HL-60 (cell line): ENCODE results near the gene KCNAB3.

ENCODE experiments used
- DNase-seq, 2 experiments: peaks; one replicate each; pipeline ENCODE4 v3.0.0-alpha.2; 2010 to 2020; ENCODE audit warnings: low read depth in 1 of 2, low spot score in 1 of 2
- H3K27ac ChIP-seq: fragments of 250-450 bp; sonication (Bioruptor Pico); replicated peaks from 2 replicates; pipeline ENCODE4 v1.5.1; 2020; ENCODE audit warnings: mild to moderate bottlenecking, moderate library complexity
- H3K27me3 ChIP-seq: fragments of 250-450 bp; sonication (Bioruptor Pico); 2 replicates; pipeline ENCODE4 v1.5.1; 2021; ENCODE audit warnings: mild to moderate bottlenecking, moderate library complexity; ENCODE audit not compliant: insufficient read depth, poor library complexity, severe bottlenecking
- H3K4me3 ChIP-seq: replicated peaks from 2 replicates; pipeline ENCODE4 v1.5.1; 2011; ENCODE audit warnings: mild to moderate bottlenecking, control low read depth, low read length; ENCODE audit not compliant: insufficient read depth
- GABPA ChIP-seq: IDR thresholded peaks from 2 replicates; pipeline ENCODE4 v1.6.1; 2012; ENCODE audit warnings: low read depth
- POLR2AphosphoS5 ChIP-seq: IDR thresholded peaks from 2 replicates; pipeline ENCODE4 v1.6.1; 2012; ENCODE audit warnings: low read depth
- SPI1 ChIP-seq: IDR thresholded peaks from 2 replicates; pipeline ENCODE4 v1.6.1; 2012; ENCODE audit warnings: low read depth, mild to moderate bottlenecking, borderline replicate concordance
- TF ChIP-seq, protein P1 (sequence below): IDR thresholded peaks from one replicate; pipeline ENCODE4 v1.5.1; 2011; ENCODE audit warnings: low read length, control low read depth, inconsistent platforms; ENCODE audit not compliant: insufficient read depth
- TF ChIP-seq, protein P2 (sequence below): IDR thresholded peaks from 2 replicates; pipeline ENCODE4 v1.6.1; 2012; ENCODE audit warnings: low read depth; ENCODE audit not compliant: insufficient replicate concordance

The KCNAB3 gene

GRCh38 chr17:7946441-7946840, 16.8 kb upstream of the KCNAB3 start:
- TF ChIP-seq, protein P1, sequence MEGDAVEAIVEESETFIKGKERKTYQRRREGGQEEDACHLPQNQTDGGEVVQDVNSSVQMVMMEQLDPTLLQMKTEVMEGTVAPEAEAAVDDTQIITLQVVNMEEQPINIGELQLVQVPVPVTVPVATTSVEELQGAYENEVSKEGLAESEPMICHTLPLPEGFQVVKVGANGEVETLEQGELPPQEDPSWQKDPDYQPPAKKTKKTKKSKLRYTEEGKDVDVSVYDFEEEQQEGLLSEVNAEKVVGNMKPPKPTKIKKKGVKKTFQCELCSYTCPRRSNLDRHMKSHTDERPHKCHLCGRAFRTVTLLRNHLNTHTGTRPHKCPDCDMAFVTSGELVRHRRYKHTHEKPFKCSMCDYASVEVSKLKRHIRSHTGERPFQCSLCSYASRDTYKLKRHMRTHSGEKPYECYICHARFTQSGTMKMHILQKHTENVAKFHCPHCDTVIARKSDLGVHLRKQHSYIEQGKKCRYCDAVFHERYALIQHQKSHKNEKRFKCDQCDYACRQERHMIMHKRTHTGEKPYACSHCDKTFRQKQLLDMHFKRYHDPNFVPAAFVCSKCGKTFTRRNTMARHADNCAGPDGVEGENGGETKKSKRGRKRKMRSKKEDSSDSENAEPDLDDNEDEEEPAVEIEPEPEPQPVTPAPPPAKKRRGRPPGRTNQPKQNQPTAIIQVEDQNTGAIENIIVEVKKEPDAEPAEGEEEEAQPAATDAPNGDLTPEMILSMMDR: no peak
- TF ChIP-seq SPI1: no peak
- TF ChIP-seq, protein P2, sequence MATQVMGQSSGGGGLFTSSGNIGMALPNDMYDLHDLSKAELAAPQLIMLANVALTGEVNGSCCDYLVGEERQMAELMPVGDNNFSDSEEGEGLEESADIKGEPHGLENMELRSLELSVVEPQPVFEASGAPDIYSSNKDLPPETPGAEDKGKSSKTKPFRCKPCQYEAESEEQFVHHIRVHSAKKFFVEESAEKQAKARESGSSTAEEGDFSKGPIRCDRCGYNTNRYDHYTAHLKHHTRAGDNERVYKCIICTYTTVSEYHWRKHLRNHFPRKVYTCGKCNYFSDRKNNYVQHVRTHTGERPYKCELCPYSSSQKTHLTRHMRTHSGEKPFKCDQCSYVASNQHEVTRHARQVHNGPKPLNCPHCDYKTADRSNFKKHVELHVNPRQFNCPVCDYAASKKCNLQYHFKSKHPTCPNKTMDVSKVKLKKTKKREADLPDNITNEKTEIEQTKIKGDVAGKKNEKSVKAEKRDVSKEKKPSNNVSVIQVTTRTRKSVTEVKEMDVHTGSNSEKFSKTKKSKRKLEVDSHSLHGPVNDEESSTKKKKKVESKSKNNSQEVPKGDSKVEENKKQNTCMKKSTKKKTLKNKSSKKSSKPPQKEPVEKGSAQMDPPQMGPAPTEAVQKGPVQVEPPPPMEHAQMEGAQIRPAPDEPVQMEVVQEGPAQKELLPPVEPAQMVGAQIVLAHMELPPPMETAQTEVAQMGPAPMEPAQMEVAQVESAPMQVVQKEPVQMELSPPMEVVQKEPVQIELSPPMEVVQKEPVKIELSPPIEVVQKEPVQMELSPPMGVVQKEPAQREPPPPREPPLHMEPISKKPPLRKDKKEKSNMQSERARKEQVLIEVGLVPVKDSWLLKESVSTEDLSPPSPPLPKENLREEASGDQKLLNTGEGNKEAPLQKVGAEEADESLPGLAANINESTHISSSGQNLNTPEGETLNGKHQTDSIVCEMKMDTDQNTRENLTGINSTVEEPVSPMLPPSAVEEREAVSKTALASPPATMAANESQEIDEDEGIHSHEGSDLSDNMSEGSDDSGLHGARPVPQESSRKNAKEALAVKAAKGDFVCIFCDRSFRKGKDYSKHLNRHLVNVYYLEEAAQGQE: no peak
- no peak for TF ChIP-seq POLR2AphosphoS5
- no peak for DNase-seq
- no peaks in the 10 kb centered on the region for H3K27me3 ChIP-seq

DNA sequence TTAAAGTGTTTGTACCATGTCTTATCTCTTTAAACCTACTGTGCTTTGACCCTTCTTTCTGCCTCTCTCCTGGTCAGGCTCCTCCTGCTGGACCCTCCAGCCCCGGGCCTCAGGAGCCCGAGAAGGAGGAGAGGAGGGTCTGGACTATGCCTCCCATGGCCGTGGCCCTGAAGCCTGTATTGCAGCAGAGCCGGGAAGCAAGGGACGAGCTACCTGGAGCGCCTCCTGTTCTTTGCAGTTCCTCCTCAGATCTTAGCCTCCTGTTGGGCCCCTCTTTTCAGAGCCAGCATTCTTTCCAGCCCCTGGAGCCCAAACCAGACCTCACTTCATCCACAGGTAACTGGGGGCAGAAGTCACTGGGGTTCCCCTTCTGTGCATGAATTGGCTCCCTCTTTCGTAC, 16.0 kb upstream of the KCNAB3 start:
- no peak overlapping the region for H3K27ac ChIP-seq
- no peaks in the 10 kb centered on the region for H3K27me3 ChIP-seq
- TF ChIP-seq SPI1 (no peak), GABPA (no peak), POLR2AphosphoS5 (no peak)
- TF ChIP-seq, protein P1: no peak
- TF ChIP-seq, protein P2: no peak
- DNase-seq: no peak
- H3K4me3 ChIP-seq: no peak overlapping the region

More at GRCh38 chr17:7946441-7946840, 16.8 kb upstream of the KCNAB3 start:
- Histone ChIP-seq H3K27ac (no peak overlapping the region), H3K4me3 (no peak overlapping the region)

- Histone ChIP-seq H3K4me3 (no peak overlapping the region), H3K27me3 (no peaks in the 10 kb centered on the region), H3K27ac (no peak overlapping the region)
- no peak for TF ChIP-seq POLR2AphosphoS5
- TF ChIP-seq SPI1: no peak
- TF ChIP-seq, protein P1: no peak
- no peak for TF ChIP-seq GABPA
- TF ChIP-seq, protein P2: no peak
- DNase-seq: no peak
Measured at GRCh38 chr17:7944326-7944725, 14.7 kb upstream of the KCNAB3 start.
